ENCODE measurements around the gene SUGT1. TPM values are rescaled to one million over a fixed set of nuclear protein-coding genes. Genes with fewer than 3 reads are reported as not detected.

SUGT1 gene
- total and polyA plus RNA-seq, 2 of the 13 experiments (the other 11 are each of a cell fraction or from before 2014, with no cell fraction given), result 23.1 to 71.2 TPM

GRCh38 chr13:52617070-52618060 is 35.3 kb upstream of the SUGT1 start (continued):
- TF ChIP-seq IRF2 (CRISPR knock-in tag; IDR thresholded peaks at IDR 0.05), result 0 out of 2 replicates have a peak, but pooled peaks have one; percentile 44
- TF ChIP-seq ZNF891 (CRISPR knock-in tag; IDR thresholded peaks at IDR 0.05), result no peak
- peak; percentile 66; the same call in 1 of the 3 replicates for TF ChIP-seq MXI1 (IDR thresholded peaks at IDR 0.05; ENCODE audit: borderline replicate concordance, low read depth, low read length)
- peak; percentile 57; the same call in 1 of the 2 replicates for TF ChIP-seq NR2C2 (CRISPR knock-in tag; IDR thresholded peaks at IDR 0.05; ENCODE audit: borderline replicate concordance)
- TF ChIP-seq ZNF615 (CRISPR knock-in tag; IDR thresholded peaks at IDR 0.05; ENCODE audit: borderline replicate concordance), result no peak
- TF ChIP-seq SRSF1 (optimal IDR thresholded peaks at IDR 0.05; ENCODE audit: low read depth, low read length), result peak; percentile 52
- peak; percentile 58; the same call in 1 of the 2 replicates for TF ChIP-seq ZNF317 (CRISPR knock-in tag; IDR thresholded peaks at IDR 0.05)
- TF ChIP-seq HOXA3 (CRISPR knock-in tag; IDR thresholded peaks at IDR 0.05), result peak; percentile 82
- TF ChIP-seq THAP9 (CRISPR knock-in tag; IDR thresholded peaks at IDR 0.05; ENCODE audit: borderline replicate concordance), result peak; percentile 91; the same call in 1 of the 2 replicates
- peak; percentile 54; the same call in 1 of the 2 replicates for TF ChIP-seq ZNF770 (CRISPR knock-in tag; IDR thresholded peaks at IDR 0.05)
- TF ChIP-seq ETV6 (CRISPR knock-in tag; conservative IDR thresholded peaks at IDR 0.05), result no peak; the same call in 1 of the 2 replicates
- peak; percentile 49 for TF ChIP-seq FOSL2 (CRISPR knock-in tag; IDR thresholded peaks at IDR 0.05)
- TF ChIP-seq SP1 (IDR thresholded peaks at IDR 0.05), result no peak
- peak; percentile 54; the same call in 1 of the 2 replicates for TF ChIP-seq SP1 (CRISPR knock-in tag; IDR thresholded peaks at IDR 0.05)
- TF ChIP-seq KDM4B (CRISPR knock-in tag; IDR thresholded peaks at IDR 0.05), result no peak
- peak; percentile 85; the same call in 1 of the 2 replicates for TF ChIP-seq FOXC1 (CRISPR knock-in tag; IDR thresholded peaks at IDR 0.05; ENCODE audit: borderline replicate concordance)
- peak; percentile 88 for TF ChIP-seq ZNF792 (CRISPR knock-in tag; IDR thresholded peaks at IDR 0.05)
- peak; percentile 67; the same call in 1 of the 2 replicates for TF ChIP-seq SRF (IDR thresholded peaks at IDR 0.05; ENCODE audit: low read depth, low read length)
- TF ChIP-seq ELF3 (CRISPR knock-in tag; IDR thresholded peaks at IDR 0.05), result peak; percentile 54; the same call in 1 of the 2 replicates
- peak; percentile 71; the same call in 1 of the 2 replicates for TF ChIP-seq MIER3 (CRISPR knock-in tag; IDR thresholded peaks at IDR 0.05; ENCODE audit: borderline replicate concordance)
- TF ChIP-seq DZIP1 (CRISPR knock-in tag; IDR thresholded peaks at IDR 0.05), result no peak
